ENCODE data around the gene SOBP.

The SOBP gene

GRCh38 chr6:107523054-107523791 lies 33.3 kb downstream of the SOBP start:
- DNase-seq: no peak

- no peak for DNase-seq
Observed at GRCh38 chr6:107523794-107524193, 33.9 kb downstream of the SOBP start.

- no peak for DNase-seq
Observed at GRCh38 chr6:107524626-107525025, 34.7 kb downstream of the SOBP start.

GRCh38 chr6:107531868-107532267 lies 42.0 kb downstream of the SOBP start:
- no peak for DNase-seq

GRCh38 chr6:107532706-107533105 lies 42.8 kb downstream of the SOBP start:
- DNase-seq: no peak

- DNase-seq: peak in 1 of 56 donors; percentile 7
Observed at GRCh38 chr6:107533415-107534059, 43.6 kb downstream of the SOBP start.

- DNase-seq: no peak
Observed at GRCh38 chr6:107534571-107535141, 44.7 kb downstream of the SOBP start.

GRCh38 chr6:107535626-107536025 lies 45.7 kb downstream of the SOBP start:
- no peak for DNase-seq

- no peak for DNase-seq
Observed at GRCh38 chr6:107536180-107536961, 46.5 kb downstream of the SOBP start.

- no peak for DNase-seq
Observed at GRCh38 chr6:107537559-107537958, 47.6 kb downstream of the SOBP start.

- DNase-seq: no peak
Observed at GRCh38 chr6:107538856-107539387, 49.0 kb downstream of the SOBP start.

GRCh38 chr6:107539409-107539808 lies 49.5 kb downstream of the SOBP start:
- no peak for DNase-seq

GRCh38 chr6:107539849-107540464 lies 50.0 kb downstream of the SOBP start:
- DNase-seq: no peak

GRCh38 chr6:107540465-107540857 lies 50.5 kb downstream of the SOBP start:
- DNase-seq: peak in 5 of 56 donors; percentile 6 to 26 (median 7)

GRCh38 chr6:107542192-107542668 lies 52.3 kb downstream of the SOBP start:
- no peak for DNase-seq

GRCh38 chr6:107543088-107543487 lies 53.2 kb downstream of the SOBP start:
- DNase-seq: no peak

GRCh38 chr6:107543567-107543966 lies 53.6 kb downstream of the SOBP start:
- no peak for DNase-seq

- DNase-seq: no peak
Observed at GRCh38 chr6:107545763-107546162, 55.8 kb downstream of the SOBP start.

- DNase-seq: no peak
Observed at GRCh38 chr6:107546691-107547450, 57.0 kb downstream of the SOBP start.

GRCh38 chr6:107547451-107547840 lies 57.5 kb downstream of the SOBP start:
- DNase-seq: no peak

Data from amygdala (tissue), 56 donors.